Measurements from ENCODE around the gene ZDHHC6.
A peak's percentile ranks its signal among the peaks of the same experiment; 100 is the strongest.

ZDHHC6 gene

DNA sequence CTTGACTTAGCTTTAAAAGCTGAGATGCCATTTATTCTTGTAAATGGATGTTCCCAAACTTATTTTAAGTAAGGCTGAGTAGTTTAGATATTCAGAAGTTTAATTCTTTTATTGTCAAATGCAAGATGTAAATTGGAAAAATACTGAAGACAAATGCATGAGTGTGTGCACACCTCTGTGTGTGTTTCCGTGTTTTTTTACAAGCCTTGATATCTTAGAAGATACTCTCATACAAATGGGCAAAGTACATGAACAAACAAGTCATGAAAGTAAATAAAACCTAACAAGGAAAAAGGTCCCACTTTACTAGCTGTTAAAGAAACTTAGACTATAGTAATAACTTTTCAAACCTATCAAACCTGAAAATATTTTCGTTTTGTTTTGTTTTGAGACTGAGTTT is 43.8 kb downstream of the ZDHHC6 start:
- Histone ChIP-seq H3K4ac (ENCODE audit: low read depth, low read length) (no peak overlapping the region), H2BK12ac (ENCODE audit: low read length) (no peak overlapping the region), H3K18ac (ENCODE audit: low read length) (no peak overlapping the region), H2AFZ (ENCODE audit: insufficient read depth, low read length, poor library complexity) (no peak overlapping the region), H4K12ac (ENCODE audit: low read depth, low read length) (no peak overlapping the region), H4K8ac (ENCODE audit: low read depth, low read length) (no peak overlapping the region), H3K4me1 (ENCODE audit: control insufficient read depth in 1 of 2, insufficient read depth in 2 of 2, low read length in 2 of 2) (no peaks in the 10 kb centered on the region), H3K14ac (ENCODE audit: low read length) (no peak overlapping the region), H2BK120ac (ENCODE audit: insufficient read depth, low read length, poor library complexity) (no peak overlapping the region), H2AK5ac (ENCODE audit: low read length) (no peak overlapping the region), H3K27me3 (ENCODE audit: insufficient read depth, low read length) (no peaks in the 10 kb centered on the region), H3K4me2 (ENCODE audit: low read length) (no peak overlapping the region), H3K9ac (ENCODE audit: low read length) (no peak overlapping the region), H3K23ac (ENCODE audit: low read length) (no peak overlapping the region), H3K79me2 (ENCODE audit: control insufficient read depth, insufficient read depth, low read length, poor library complexity) (no peaks in the 10 kb centered on the region), H3K4me3 (ENCODE audit: low read depth, low read length) (no peak overlapping the region), H3K36me3 (ENCODE audit: control insufficient read depth in 1 of 2, insufficient read depth in 2 of 2, low read length in 2 of 2) (no peaks in the 10 kb centered on the region), H3K79me1 (ENCODE audit: low read length) (no peaks in the 10 kb centered on the region), H4K91ac (ENCODE audit: low read depth, low read length) (no peak overlapping the region), H2BK5ac (ENCODE audit: low read depth, low read length, poor library complexity) (no peak overlapping the region), H3K9me3 (ENCODE audit: insufficient read depth, low read depth, low read length) (no peaks in the 10 kb centered on the region), H3K27ac (ENCODE audit: low read depth, low read length) (no peak overlapping the region)
- no CpG with 5 or more reads among the region's 2 CpGs for WGBS (ENCODE audit: extremely low coverage, insufficient coverage, insufficient read length)
- DNase-seq, result no peak

GRCh38 chr10:112397592-112397991 is 49.1 kb downstream of the ZDHHC6 start:
- H4K8ac ChIP-seq (ENCODE audit: low read depth, low read length), result no peak overlapping the region
- H2AFZ ChIP-seq (ENCODE audit: insufficient read depth, low read length, poor library complexity), result no peak overlapping the region
- H3K9ac ChIP-seq (ENCODE audit: low read length), result no peak overlapping the region
- H3K79me1 ChIP-seq (ENCODE audit: low read length), result no peaks in the 10 kb centered on the region
- no peaks in the 10 kb centered on the region for H3K27me3 ChIP-seq (ENCODE audit: insufficient read depth, low read length)
- H3K4me1 ChIP-seq (ENCODE audit: control insufficient read depth in 1 of 2, insufficient read depth in 2 of 2, low read length in 2 of 2), result peaks cover 0 to 2% of the 10 kb centered on the region in 2 experiments
- no peaks in the 10 kb centered on the region for H3K79me2 ChIP-seq (ENCODE audit: control insufficient read depth, insufficient read depth, low read length, poor library complexity)
- no peak overlapping the region for H4K12ac ChIP-seq (ENCODE audit: low read depth, low read length)
- no peak overlapping the region for H2BK5ac ChIP-seq (ENCODE audit: low read depth, low read length, poor library complexity)
- H2AK5ac ChIP-seq (ENCODE audit: low read length), result no peak overlapping the region
- no peak overlapping the region for H4K91ac ChIP-seq (ENCODE audit: low read depth, low read length)
- no peak overlapping the region for H2BK12ac ChIP-seq (ENCODE audit: low read length)
- no peaks in the 10 kb centered on the region for H3K9me3 ChIP-seq (ENCODE audit: insufficient read depth, low read depth, low read length)
- DNase-seq, result peak; percentile 51 to 80
- H3K4ac ChIP-seq (ENCODE audit: low read depth, low read length), result no peak overlapping the region
- H3K23ac ChIP-seq (ENCODE audit: low read length), result no peak overlapping the region
- H2BK120ac ChIP-seq (ENCODE audit: insufficient read depth, low read length, poor library complexity), result no peak overlapping the region
- no peaks in the 10 kb centered on the region for H3K36me3 ChIP-seq (ENCODE audit: control insufficient read depth in 1 of 2, insufficient read depth in 2 of 2, low read length in 2 of 2)
- H3K14ac ChIP-seq (ENCODE audit: low read length), result no peak overlapping the region
- H3K4me2 ChIP-seq (ENCODE audit: low read length), result no peak overlapping the region
- H3K4me3 ChIP-seq (ENCODE audit: low read depth, low read length), result no peak overlapping the region
- WGBS (ENCODE audit: extremely low coverage, insufficient coverage, insufficient read length), result no CpG with 5 or more reads among the region's 2 CpGs
- no peak overlapping the region for H3K27ac ChIP-seq (ENCODE audit: low read depth, low read length)
- no peak overlapping the region for H3K18ac ChIP-seq (ENCODE audit: low read length)

GRCh38 chr10:112395809-112396530 is 50.7 kb downstream of the ZDHHC6 start:
- Histone ChIP-seq H2BK120ac (ENCODE audit: insufficient read depth, low read length, poor library complexity) (no peak overlapping the region), H3K9ac (ENCODE audit: low read length) (no peak overlapping the region), H4K91ac (ENCODE audit: low read depth, low read length) (no peak overlapping the region), H2BK5ac (ENCODE audit: low read depth, low read length, poor library complexity) (no peak overlapping the region), H3K36me3 (ENCODE audit: control insufficient read depth in 1 of 2, insufficient read depth in 2 of 2, low read length in 2 of 2) (no peaks in the 10 kb centered on the region), H3K14ac (ENCODE audit: low read length) (no peak overlapping the region), H3K4me3 (ENCODE audit: low read depth, low read length) (no peak overlapping the region), H3K4me1 (ENCODE audit: control insufficient read depth in 1 of 2, insufficient read depth in 2 of 2, low read length in 2 of 2) (peaks cover 0 to 2% of the 10 kb centered on the region in 2 experiments), H4K8ac (ENCODE audit: low read depth, low read length) (no peak overlapping the region), H3K9me3 (ENCODE audit: insufficient read depth, low read depth, low read length) (no peaks in the 10 kb centered on the region), H3K4me2 (ENCODE audit: low read length) (no peak overlapping the region), H3K4ac (ENCODE audit: low read depth, low read length) (no peak overlapping the region), H2AFZ (ENCODE audit: insufficient read depth, low read length, poor library complexity) (no peak overlapping the region), H2AK5ac (ENCODE audit: low read length) (no peak overlapping the region), H2BK12ac (ENCODE audit: low read length) (no peak overlapping the region), H4K12ac (ENCODE audit: low read depth, low read length) (no peak overlapping the region), H3K23ac (ENCODE audit: low read length) (no peak overlapping the region), H3K27ac (ENCODE audit: low read depth, low read length) (no peak overlapping the region), H3K79me2 (ENCODE audit: control insufficient read depth, insufficient read depth, low read length, poor library complexity) (no peaks in the 10 kb centered on the region), H3K18ac (ENCODE audit: low read length) (no peak overlapping the region), H3K79me1 (ENCODE audit: low read length) (no peaks in the 10 kb centered on the region), H3K27me3 (ENCODE audit: insufficient read depth, low read length) (no peaks in the 10 kb centered on the region)
- peak; percentile 42 to 76 for DNase-seq
- 100% methylated on average over 1 of the region's 5 CpGs for WGBS (ENCODE audit: extremely low coverage, insufficient coverage, insufficient read length)

DNA sequence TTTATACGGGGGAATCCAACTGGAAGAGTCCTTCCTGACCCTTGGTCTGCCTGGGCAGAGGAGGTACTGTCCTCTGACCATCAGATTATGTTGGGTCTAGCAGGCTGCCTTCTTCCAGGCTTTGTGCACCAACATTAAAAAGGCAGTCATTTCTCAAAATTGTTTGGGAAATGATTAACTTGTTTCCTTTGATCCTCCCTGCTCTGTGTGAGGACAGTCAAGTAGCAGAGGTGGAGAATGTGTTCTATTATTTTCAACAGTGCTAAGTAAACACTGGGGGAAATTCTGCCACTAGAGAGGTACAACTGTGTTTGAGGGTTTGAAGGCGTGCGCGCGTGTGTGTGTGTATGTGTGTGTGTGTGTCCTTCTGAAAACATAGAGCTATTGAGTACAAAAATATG is 52.2 kb downstream of the ZDHHC6 start:
- Histone ChIP-seq H3K27me3 (ENCODE audit: insufficient read depth, low read length) (no peaks in the 10 kb centered on the region), H4K91ac (ENCODE audit: low read depth, low read length) (no peak overlapping the region), H3K4me3 (ENCODE audit: low read depth, low read length) (no peak overlapping the region), H3K4me1 (ENCODE audit: control insufficient read depth in 1 of 2, insufficient read depth in 2 of 2, low read length in 2 of 2) (peaks cover 2 to 4% of the 10 kb centered on the region in 2 experiments), H3K79me1 (ENCODE audit: low read length) (peaks cover 3% of the 10 kb centered on the region), H2BK120ac (ENCODE audit: insufficient read depth, low read length, poor library complexity) (no peak overlapping the region), H3K4ac (ENCODE audit: low read depth, low read length) (no peak overlapping the region), H3K27ac (ENCODE audit: low read depth, low read length) (no peak overlapping the region), H3K23ac (ENCODE audit: low read length) (no peak overlapping the region), H3K79me2 (ENCODE audit: control insufficient read depth, insufficient read depth, low read length, poor library complexity) (no peaks in the 10 kb centered on the region), H3K4me2 (ENCODE audit: low read length) (no peak overlapping the region), H4K8ac (ENCODE audit: low read depth, low read length) (no peak overlapping the region), H3K14ac (ENCODE audit: low read length) (no peak overlapping the region), H2BK5ac (ENCODE audit: low read depth, low read length, poor library complexity) (no peak overlapping the region), H3K9me3 (ENCODE audit: insufficient read depth, low read depth, low read length) (no peaks in the 10 kb centered on the region), H2AFZ (ENCODE audit: insufficient read depth, low read length, poor library complexity) (no peak overlapping the region), H3K36me3 (ENCODE audit: control insufficient read depth in 1 of 2, insufficient read depth in 2 of 2, low read length in 2 of 2) (no peaks in the 10 kb centered on the region), H4K12ac (ENCODE audit: low read depth, low read length) (no peak overlapping the region), H2BK12ac (ENCODE audit: low read length) (no peak overlapping the region), H3K9ac (ENCODE audit: low read length) (no peak overlapping the region), H3K18ac (ENCODE audit: low read length) (no peak overlapping the region), H2AK5ac (ENCODE audit: low read length) (no peak overlapping the region)
- no peak for DNase-seq
- no CpG with 5 or more reads among the region's 5 CpGs for WGBS (ENCODE audit: extremely low coverage, insufficient coverage, insufficient read length)

Data from trophoblast cell (in vitro differentiated cells and primary cell).